GM18873 (cell line): ENCODE results near the gene RASL10A.

Experiments used
- ATAC-seq: cut with Tn5 transposase; IDR thresholded peaks from one replicate; pipeline ENCODE4 v1.9.1; 2021; ENCODE audit warnings: mild to moderate bottlenecking, moderate library complexity, moderate number of reproducible peaks; ENCODE audit not compliant: unreplicated experiment, low FRiP score

The RASL10A gene

GRCh38 chr22:29272624-29273023, 42.9 kb downstream of the RASL10A start:
- no peak for ATAC-seq

- ATAC-seq: no peak
These were observed 44.8 kb downstream of the RASL10A start for GRCh38 chr22:29270475-29271271.

GRCh38 chr22:29269731-29270474, 45.6 kb downstream of the RASL10A start:
- no peak for ATAC-seq

GRCh38 chr22:29269230-29269604, 46.3 kb downstream of the RASL10A start:
- no peak for ATAC-seq

- peak; percentile 19 for ATAC-seq
These were observed 46.8 kb downstream of the RASL10A start for GRCh38 chr22:29268511-29269229.

GRCh38 chr22:29267858-29268510, 47.5 kb downstream of the RASL10A start, which contains the start of the genes EWSR1 and RHBDD3:
EWSR1 (plus strand) TSS chr22:29268268; CDS start chr22:29268337, 69 bp downstream.
RHBDD3 (minus strand) TSS chr22:29267981; CDS start chr22:29265626, 2,355 bp downstream.
- peak; percentile 61 for ATAC-seq

- ATAC-seq: no peak
These were observed 48.0 kb downstream of the RASL10A start for GRCh38 chr22:29267462-29267857.

GRCh38 chr22:29266564-29267461, 48.7 kb downstream of the RASL10A start:
- no peak for ATAC-seq

GRCh38 chr22:29265929-29266328, 49.6 kb downstream of the RASL10A start:
- ATAC-seq: no peak

GRCh38 chr22:29265305-29265704, 50.2 kb downstream of the RASL10A start:
- no peak for ATAC-seq

GRCh38 chr22:29263791-29264276, 51.7 kb downstream of the RASL10A start:
- ATAC-seq: no peak
